Measurements from ENCODE around the gene USP15. TPM values are rescaled to one million over a fixed set of nuclear protein-coding genes. Genes with fewer than 3 reads are reported as not detected.

Gene USP15
- total and polyA plus RNA-seq, 7 experiments from 2014 or later = 72.5 to 224 (median 175) TPM

GRCh38 chr12:62379026-62379722 is 119.0 kb downstream of the USP15 start:
- Histone ChIP-seq H3K27ac (ENCODE audit: low read depth, low read length) (no peak overlapping the region), H3K36me3 (ENCODE audit: control insufficient read depth in 2 of 3, insufficient read depth in 3 of 3, low read length in 3 of 3) (peaks cover 0 to 8% (median 4%) of the 10 kb centered on the region in 3 experiments), H3K4me3 (ENCODE audit: low read length) (no peak overlapping the region), H3K27me3 (ENCODE audit: control insufficient read depth in 2 of 2, insufficient read depth in 2 of 2, low read length in 2 of 2) (no peaks in the 10 kb centered on the region), H3K9me3 (ENCODE audit: control insufficient read depth in 2 of 3, low read length in 3 of 3) (no peaks in the 10 kb centered on the region), H3K4me1 (ENCODE audit: control insufficient read depth in 2 of 2, insufficient read depth in 2 of 2, low read length in 2 of 2) (no peaks in the 10 kb centered on the region)
- ChIA-PET CTCF (interaction anchor here (1.2 kb wide), 1 partner anchor 8 kb away, joined by 3 read pairs; no protein-coding TSS in a partner anchor), POLR2A (no interaction called here)
- Mint-ChIP-seq H3K4me3 (peak overlapping the region in 2 of 10 donors; percentile 1 to 6), H3K9me3 (no peaks in the 10 kb centered on the region), H3K27me3 (no peaks in the 10 kb centered on the region), H3K27ac (peak overlapping the region in 8 of 9 donors; percentile 13 to 83 (median 64)), H3K4me1 (peaks cover 13 to 45% (median 30%) of the 10 kb centered on the region in 7 donors), H3K36me3 (peaks cover 6 to 26% (median 15%) of the 10 kb centered on the region in 5 donors)
- intact Hi-C loops (cut with micrococcal nuclease) = loop anchor here in 1 of 2 donors (2.0 kb wide), 1 partner anchor 118 kb away; the partner anchor contains the start of gene USP15
- DNase-seq = no peak
- ATAC-seq = no peak

GRCh38 chr12:62379723-62380045 is 119.5 kb downstream of the USP15 start:
- DNase-seq (no peak), ATAC-seq (no peak)
- intact Hi-C loops (cut with micrococcal nuclease) = loop anchor here in 1 of 2 donors (2.0 kb wide), 1 partner anchor 119 kb away; the partner anchor contains the start of gene USP15
- Mint-ChIP-seq H3K4me3 (no peak overlapping the region), H3K36me3 (peaks cover 6 to 27% (median 15%) of the 10 kb centered on the region in 5 donors), H3K27ac (peak overlapping the region in 7 of 9 donors; percentile 2 to 67 (median 13)), H3K9me3 (no peaks in the 10 kb centered on the region), H3K4me1 (peaks cover 9 to 39% (median 30%) of the 10 kb centered on the region in 7 donors), H3K27me3 (no peaks in the 10 kb centered on the region)
- no peak overlapping the region for H3K27ac ChIP-seq (ENCODE audit: low read depth, low read length)
- H3K36me3 ChIP-seq (ENCODE audit: control insufficient read depth in 2 of 3, insufficient read depth in 3 of 3, low read length in 3 of 3) = peaks cover 0 to 8% (median 4%) of the 10 kb centered on the region in 3 experiments
- no peaks in the 10 kb centered on the region for H3K4me1 ChIP-seq (ENCODE audit: control insufficient read depth in 2 of 2, insufficient read depth in 2 of 2, low read length in 2 of 2)
- POLR2A ChIA-PET = no interaction called here
- H3K27me3 ChIP-seq (ENCODE audit: control insufficient read depth in 2 of 2, insufficient read depth in 2 of 2, low read length in 2 of 2) = no peaks in the 10 kb centered on the region
- H3K9me3 ChIP-seq (ENCODE audit: control insufficient read depth in 2 of 3, low read length in 3 of 3) = no peaks in the 10 kb centered on the region
- CTCF ChIA-PET = interaction anchor here (1.2 kb wide), 1 partner anchor 8 kb away, joined by 3 read pairs; no protein-coding TSS in a partner anchor
- H3K4me3 ChIP-seq (ENCODE audit: low read length) = no peak overlapping the region

GRCh38 chr12:62382526-62382925 is 122.3 kb downstream of the USP15 start:
- H3K27me3 Mint-ChIP-seq = no peaks in the 10 kb centered on the region
- peaks cover 12 to 28% (median 19%) of the 10 kb centered on the region in 5 donors for H3K36me3 Mint-ChIP-seq
- H3K4me1 Mint-ChIP-seq = peaks cover 6 to 41% (median 23%) of the 10 kb centered on the region in 7 donors
- intact Hi-C loops (cut with micrococcal nuclease) = no loop called here
- Histone ChIP-seq H3K27ac (ENCODE audit: low read depth, low read length) (no peak overlapping the region), H3K4me3 (ENCODE audit: low read length) (no peak overlapping the region), H3K4me1 (ENCODE audit: control insufficient read depth in 2 of 2, insufficient read depth in 2 of 2, low read length in 2 of 2) (no peaks in the 10 kb centered on the region), H3K36me3 (ENCODE audit: control insufficient read depth in 2 of 3, insufficient read depth in 3 of 3, low read length in 3 of 3) (peaks cover 4 to 15% (median 7%) of the 10 kb centered on the region in 3 experiments), H3K9me3 (ENCODE audit: control insufficient read depth in 2 of 3, low read length in 3 of 3) (no peaks in the 10 kb centered on the region), H3K27me3 (ENCODE audit: control insufficient read depth in 2 of 2, insufficient read depth in 2 of 2, low read length in 2 of 2) (no peaks in the 10 kb centered on the region)
- no peak for DNase-seq
- no peaks in the 10 kb centered on the region for H3K9me3 Mint-ChIP-seq
- no peak for ATAC-seq
- H3K4me3 Mint-ChIP-seq = no peak overlapping the region
- ChIA-PET CTCF (no interaction called here), POLR2A (no interaction called here)
- peak overlapping the region in 5 of 9 donors; percentile 1 to 62 (median 38) for H3K27ac Mint-ChIP-seq

- ChIA-PET POLR2A (no interaction called here), CTCF (no interaction called here)
- no peaks in the 10 kb centered on the region for H3K9me3 ChIP-seq (ENCODE audit: control insufficient read depth in 2 of 3, low read length in 3 of 3)
- no peak overlapping the region for H3K27ac ChIP-seq (ENCODE audit: low read depth, low read length)
- Mint-ChIP-seq H3K4me1 (peaks cover 5 to 10% (median 7%) of the 10 kb centered on the region in 7 donors), H3K27ac (peak overlapping the region in 1 of 9 donors; percentile 49), H3K9me3 (peaks cover 0 to 2% (median 0%) of the 10 kb centered on the region in 11 donors), H3K4me3 (no peak overlapping the region), H3K27me3 (no peaks in the 10 kb centered on the region), H3K36me3 (peaks cover 6 to 37% (median 28%) of the 10 kb centered on the region in 5 donors)
- no peaks in the 10 kb centered on the region for H3K27me3 ChIP-seq (ENCODE audit: control insufficient read depth in 2 of 2, insufficient read depth in 2 of 2, low read length in 2 of 2)
- ATAC-seq (no peak), DNase-seq (no peak)
- no peak overlapping the region for H3K4me3 ChIP-seq (ENCODE audit: low read length)
- no peaks in the 10 kb centered on the region for H3K4me1 ChIP-seq (ENCODE audit: control insufficient read depth in 2 of 2, insufficient read depth in 2 of 2, low read length in 2 of 2)
- H3K36me3 ChIP-seq (ENCODE audit: control insufficient read depth in 2 of 3, insufficient read depth in 3 of 3, low read length in 3 of 3) = peaks cover 7 to 55% (median 44%) of the 10 kb centered on the region in 3 experiments
- intact Hi-C loops (cut with micrococcal nuclease) = no loop called here
Measured at GRCh38 chr12:62396750-62397149, 136.5 kb downstream of the USP15 start.

- Histone ChIP-seq H3K4me3 (ENCODE audit: low read length) (no peak overlapping the region), H3K36me3 (ENCODE audit: control insufficient read depth in 2 of 3, insufficient read depth in 3 of 3, low read length in 3 of 3) (peaks cover 5 to 56% (median 48%) of the 10 kb centered on the region in 3 experiments), H3K4me1 (ENCODE audit: control insufficient read depth in 2 of 2, insufficient read depth in 2 of 2, low read length in 2 of 2) (no peaks in the 10 kb centered on the region), H3K9me3 (ENCODE audit: control insufficient read depth in 2 of 3, low read length in 3 of 3) (no peaks in the 10 kb centered on the region), H3K27me3 (ENCODE audit: control insufficient read depth in 2 of 2, insufficient read depth in 2 of 2, low read length in 2 of 2) (no peaks in the 10 kb centered on the region), H3K27ac (ENCODE audit: low read depth, low read length) (no peak overlapping the region)
- ChIA-PET CTCF (no interaction called here), POLR2A (no interaction called here)
- no peak overlapping the region for H3K27ac Mint-ChIP-seq
- intact Hi-C loops (cut with micrococcal nuclease) = no loop called here
- H3K36me3 Mint-ChIP-seq = peaks cover 14 to 49% (median 40%) of the 10 kb centered on the region in 5 donors
- no peak overlapping the region for H3K4me3 Mint-ChIP-seq
- no peaks in the 10 kb centered on the region for H3K9me3 Mint-ChIP-seq
- no peak for ATAC-seq
- no peaks in the 10 kb centered on the region for H3K27me3 Mint-ChIP-seq
- no peak for DNase-seq
- peaks cover 7 to 18% (median 9%) of the 10 kb centered on the region in 7 donors for H3K4me1 Mint-ChIP-seq
Measured at GRCh38 chr12:62400135-62400534, 139.9 kb downstream of the USP15 start.

GRCh38 chr12:62401631-62402030 is 141.4 kb downstream of the USP15 start:
- ChIA-PET POLR2A (no interaction called here), CTCF (no interaction called here)
- H3K27ac Mint-ChIP-seq = peak overlapping the region in 1 of 9 donors; percentile 70
- intact Hi-C loops (cut with micrococcal nuclease) = no loop called here
- H3K27me3 Mint-ChIP-seq = no peaks in the 10 kb centered on the region
- Histone ChIP-seq H3K27ac (ENCODE audit: low read depth, low read length) (no peak overlapping the region), H3K36me3 (ENCODE audit: control insufficient read depth in 2 of 3, insufficient read depth in 3 of 3, low read length in 3 of 3) (peaks cover 7 to 54% (median 44%) of the 10 kb centered on the region in 3 experiments), H3K27me3 (ENCODE audit: control insufficient read depth in 2 of 2, insufficient read depth in 2 of 2, low read length in 2 of 2) (no peaks in the 10 kb centered on the region), H3K9me3 (ENCODE audit: control insufficient read depth in 2 of 3, low read length in 3 of 3) (no peaks in the 10 kb centered on the region), H3K4me3 (ENCODE audit: low read length) (no peak overlapping the region), H3K4me1 (ENCODE audit: control insufficient read depth in 2 of 2, insufficient read depth in 2 of 2, low read length in 2 of 2) (no peaks in the 10 kb centered on the region)
- H3K4me3 Mint-ChIP-seq = no peak overlapping the region
- ATAC-seq (no peak), DNase-seq (no peak)
- peaks cover 6 to 15% (median 9%) of the 10 kb centered on the region in 7 donors for H3K4me1 Mint-ChIP-seq
- no peaks in the 10 kb centered on the region for H3K9me3 Mint-ChIP-seq
- peaks cover 14 to 47% (median 35%) of the 10 kb centered on the region in 5 donors for H3K36me3 Mint-ChIP-seq

Measured in naive thymus-derived CD4-positive, alpha-beta T cell (primary cell).